Activated CD8-positive, alpha-beta memory T cell treated with anti-CD3 and anti-CD28 coated beads, Interleukin-2, amount 50 U/mL, for 48 hours (primary cell): ENCODE results near the gene ZHX3.

Experiments
- DNase-seq: peaks from one replicate; pipeline ENCODE4 v3.0.0-alpha.2; 2020

Gene ZHX3

GRCh38 chr20:41355192-41355591 is 37.7 kb upstream of the ZHX3 start:
- no peak for DNase-seq

DNA sequence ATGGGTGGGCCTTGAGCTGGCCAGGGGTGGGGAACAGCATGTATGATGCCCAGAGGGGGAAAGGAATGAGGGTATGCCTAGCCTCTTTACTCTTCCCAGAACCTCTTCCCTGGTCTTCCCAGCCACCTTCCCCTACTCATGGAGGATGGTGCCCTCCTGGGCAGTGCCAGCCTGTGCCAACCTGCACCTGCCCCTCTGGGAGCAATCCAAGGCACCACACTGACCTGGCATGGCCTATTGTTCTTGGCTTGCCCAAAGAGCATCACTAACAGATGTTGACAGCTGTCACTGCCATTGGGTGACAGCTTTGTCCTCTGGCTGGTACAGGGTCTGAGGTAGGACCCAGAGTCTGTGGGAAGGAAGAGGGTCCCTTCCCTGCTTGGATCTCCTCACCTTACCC is 36.0 kb upstream of the ZHX3 start:
- no peak for DNase-seq

- no peak for DNase-seq
Measured at GRCh38 chr20:41352666-41353065, 35.1 kb upstream of the ZHX3 start.

DNA sequence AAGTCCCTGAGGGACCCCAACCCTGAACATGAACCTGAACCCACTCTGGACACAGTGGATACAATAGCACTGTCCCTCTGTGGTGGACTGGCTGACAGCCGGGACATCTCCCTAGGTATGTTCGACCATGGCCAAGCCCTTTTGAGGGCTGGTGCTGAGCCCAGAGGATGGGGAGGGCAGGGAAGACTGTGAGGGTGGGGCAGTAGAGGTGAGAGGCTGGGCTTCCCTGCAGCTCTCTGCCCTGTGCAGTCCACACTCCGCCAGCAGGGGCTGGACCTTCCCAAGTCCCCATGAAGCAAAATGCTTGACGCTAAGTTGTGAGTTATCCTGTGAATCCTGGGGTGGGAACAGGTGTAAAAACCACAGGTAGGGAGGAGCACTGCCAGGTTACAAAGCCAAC is 34.6 kb upstream of the ZHX3 start:
- DNase-seq = no peak

DNA sequence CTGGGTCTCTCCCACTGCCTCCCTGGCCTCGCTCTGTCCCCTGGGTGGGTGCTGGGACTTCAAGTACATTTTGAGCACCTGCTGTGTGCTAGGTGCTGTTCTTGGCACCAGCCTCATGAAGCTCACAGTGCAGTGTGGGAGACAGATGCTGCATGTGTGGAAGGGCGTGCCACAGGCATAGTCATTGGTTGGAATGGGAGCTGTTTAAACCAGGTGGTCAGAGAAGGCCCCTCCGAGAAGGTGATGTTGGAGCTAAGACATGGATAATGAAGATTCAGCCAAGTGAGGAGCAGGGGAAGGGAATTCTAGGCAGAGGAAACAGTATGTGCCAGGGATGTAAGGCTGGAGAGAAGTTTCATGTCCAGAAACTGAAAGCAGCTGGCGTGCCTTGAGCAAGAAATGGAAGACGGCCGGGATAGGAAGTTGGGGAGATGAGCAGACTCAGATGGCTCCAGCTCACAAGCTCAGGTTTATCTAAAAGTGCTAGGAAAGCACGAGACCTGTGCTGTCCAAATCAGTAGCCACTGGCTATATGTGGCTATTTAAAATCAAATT is 33.0 kb upstream of the ZHX3 start:
- no peak for DNase-seq

DNA sequence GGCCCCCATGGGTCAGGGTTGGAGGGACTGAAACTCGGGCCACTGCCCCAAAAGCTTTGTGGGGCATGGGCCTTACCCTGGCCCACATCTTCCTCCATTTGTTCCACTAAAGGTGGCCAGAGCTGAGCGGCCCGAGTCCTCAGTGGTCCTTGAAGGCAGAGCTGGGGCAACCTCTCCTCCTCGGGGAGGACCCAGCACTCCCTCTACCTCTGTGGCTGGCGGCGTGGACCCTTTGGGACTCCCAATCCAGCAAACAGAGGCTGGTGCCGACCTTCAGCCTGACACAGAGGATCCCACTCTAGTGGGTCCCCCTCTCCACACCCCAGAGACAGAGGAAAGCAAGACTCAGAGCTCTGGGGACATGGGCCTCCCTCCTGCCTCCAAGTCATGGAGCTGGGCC is 32.4 kb upstream of the ZHX3 start:
- DNase-seq = no peak

GRCh38 chr20:41349266-41349665 is 31.7 kb upstream of the ZHX3 start:
- DNase-seq = no peak

DNA sequence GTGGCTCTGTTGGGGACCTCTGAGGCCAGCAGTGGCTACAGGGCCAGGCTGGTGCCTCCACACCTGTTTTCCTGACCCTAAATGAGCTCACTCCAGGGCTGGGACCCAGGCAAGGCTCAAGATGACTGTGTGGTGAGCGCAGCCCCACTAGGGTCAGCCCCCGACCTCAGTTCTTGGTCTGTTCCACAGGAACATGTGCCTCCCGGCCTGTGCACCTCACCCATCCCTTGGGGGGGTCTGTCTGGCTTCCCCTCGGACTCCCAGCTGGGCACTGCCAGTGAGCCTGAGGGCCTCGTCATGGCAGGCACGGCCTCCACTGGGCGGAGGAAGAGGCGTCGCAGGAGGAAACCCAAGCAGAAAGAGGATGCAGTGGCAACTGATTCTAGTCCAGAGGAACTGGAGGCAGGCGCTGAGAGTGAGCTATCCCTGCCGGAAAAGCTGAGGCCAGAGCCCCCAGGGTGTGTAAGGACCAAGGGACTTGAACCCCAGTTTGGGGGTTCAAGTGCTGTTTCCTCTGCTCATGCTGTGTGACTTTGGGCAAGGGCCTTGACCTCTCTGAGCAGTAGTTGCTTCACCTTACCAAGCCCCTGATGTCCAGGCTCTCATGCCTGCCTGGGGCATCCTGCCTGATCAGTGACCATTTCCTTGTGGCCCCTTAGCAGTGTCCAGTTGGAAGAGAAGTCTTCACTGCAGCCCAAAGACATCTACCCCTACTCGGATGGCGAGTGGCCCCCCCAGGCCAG is 31.1 kb upstream of the ZHX3 start:
- DNase-seq = no peak

DNA sequence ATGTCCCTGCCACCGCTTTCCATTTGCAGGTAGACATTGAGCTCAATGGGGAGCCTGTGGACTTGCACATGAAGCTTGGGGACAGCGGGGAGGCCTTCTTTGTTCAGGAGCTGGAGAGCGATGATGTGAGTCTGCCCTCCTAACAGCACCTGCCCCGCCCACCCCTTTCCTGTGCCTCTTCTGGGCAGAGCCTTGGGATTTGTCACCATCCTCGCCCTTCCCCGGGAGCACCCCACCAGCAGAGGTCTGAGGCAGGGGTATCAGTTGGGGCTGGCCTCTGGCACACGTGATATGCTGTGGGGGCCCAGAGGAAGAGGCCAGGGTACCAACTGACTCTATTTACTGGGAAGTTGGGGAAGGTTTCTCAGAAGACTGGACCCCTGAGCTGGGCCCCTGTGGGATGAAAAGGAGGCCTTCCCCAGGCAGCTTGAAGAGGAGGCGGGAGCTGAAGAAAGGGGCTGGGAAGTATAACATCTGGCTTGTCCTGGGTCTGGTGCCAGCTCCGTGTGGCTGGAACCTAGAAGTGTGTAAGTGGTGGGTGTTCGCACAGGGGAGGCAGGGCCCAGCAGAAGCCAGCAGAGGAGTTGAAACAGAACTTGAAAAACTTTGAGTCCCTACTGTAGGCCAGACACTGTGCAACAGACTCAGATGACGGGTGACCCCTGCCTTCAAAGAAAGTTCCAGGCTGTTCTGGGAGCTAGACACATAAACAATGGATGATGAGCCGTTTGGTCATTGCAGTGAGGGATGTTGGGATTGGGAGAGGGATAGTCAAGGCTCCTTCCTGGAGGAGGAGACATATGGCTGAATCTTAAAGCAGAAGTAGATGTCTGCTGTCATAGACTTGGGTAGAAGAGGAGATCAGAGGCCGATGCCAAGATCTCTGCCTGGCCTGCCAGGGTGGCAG is 30.2 kb upstream of the ZHX3 start:
- DNase-seq = no peak

DNA sequence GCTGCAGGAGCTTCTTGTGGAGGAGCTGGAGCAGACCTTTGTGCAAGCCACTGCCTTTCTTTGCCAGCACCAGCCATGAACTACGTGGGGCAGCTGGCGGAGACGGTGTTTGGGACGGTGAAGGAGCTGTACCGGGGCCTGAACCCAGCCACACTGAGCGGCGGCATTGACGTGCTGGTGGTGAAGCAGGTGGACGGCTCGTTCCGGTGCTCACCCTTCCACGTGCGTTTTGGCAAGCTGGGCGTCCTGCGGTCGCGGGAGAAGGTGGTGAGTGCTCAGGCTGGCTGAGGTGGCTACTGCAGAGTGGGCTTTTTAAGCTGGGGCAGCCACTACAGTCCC is 28.2 kb upstream of the ZHX3 start:
- DNase-seq = no peak

GRCh38 chr20:41344938-41345728 is 27.6 kb upstream of the ZHX3 start:
- no peak for DNase-seq

- DNase-seq = no peak
Measured at GRCh38 chr20:41344477-41344876, 26.9 kb upstream of the ZHX3 start.

DNA sequence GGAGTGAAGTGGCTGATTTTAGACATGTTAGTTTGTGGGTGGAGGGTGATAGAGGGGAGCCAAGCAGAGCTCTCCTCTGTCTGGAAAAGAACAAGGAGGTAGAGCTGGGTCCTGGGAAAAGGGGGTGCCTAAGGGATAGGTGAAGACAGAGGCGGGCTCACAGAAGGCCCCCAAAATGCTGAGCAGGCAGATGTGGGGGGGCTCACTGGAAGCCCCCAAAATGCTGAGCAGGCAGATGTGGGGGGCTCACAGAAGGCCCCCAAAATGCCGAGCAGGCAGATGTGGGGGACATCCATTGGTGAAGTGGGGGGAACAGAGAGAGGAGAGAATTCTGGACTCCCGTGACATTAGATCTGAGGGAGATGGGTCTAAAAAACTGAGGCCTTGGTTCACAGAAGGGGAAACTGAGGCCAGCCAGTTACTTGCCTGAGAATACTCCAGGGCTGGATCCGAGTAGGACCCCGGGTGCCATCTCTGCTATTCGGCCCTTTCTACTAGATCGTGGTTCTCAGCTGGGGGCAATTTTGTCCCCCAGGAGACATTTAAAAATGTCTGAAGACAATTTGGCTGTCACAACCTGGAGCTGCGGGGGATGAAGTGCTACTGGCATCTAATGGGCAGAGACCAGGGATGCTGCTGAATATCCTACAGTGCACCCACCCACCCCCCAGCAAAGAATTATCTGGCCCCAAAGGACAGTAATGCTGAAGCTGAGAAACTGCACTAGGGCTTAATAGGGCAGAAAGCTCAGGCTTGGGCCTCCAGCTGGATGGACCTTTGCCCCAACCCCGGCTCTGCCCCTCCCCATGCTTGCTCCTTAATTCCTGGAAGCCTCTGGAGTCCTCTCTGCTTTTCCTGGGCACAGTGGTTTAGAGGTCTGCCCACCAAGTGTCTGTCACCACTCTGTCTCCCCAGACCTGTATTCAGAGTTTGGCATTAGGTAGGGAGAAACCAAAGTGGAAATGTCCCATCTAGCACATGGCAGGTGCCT is 25.2 kb upstream of the ZHX3 start:
- no peak for DNase-seq

GRCh38 chr20:41340327-41341055 is 23.0 kb upstream of the ZHX3 start, which contains the start of gene LPIN3:
Gene LPIN3, plus strand, starts transcription at chr20:41340821. Its CDS starts 4,983 bp downstream, at chr20:41345804.
- DNase-seq = peak; percentile 81

DNA sequence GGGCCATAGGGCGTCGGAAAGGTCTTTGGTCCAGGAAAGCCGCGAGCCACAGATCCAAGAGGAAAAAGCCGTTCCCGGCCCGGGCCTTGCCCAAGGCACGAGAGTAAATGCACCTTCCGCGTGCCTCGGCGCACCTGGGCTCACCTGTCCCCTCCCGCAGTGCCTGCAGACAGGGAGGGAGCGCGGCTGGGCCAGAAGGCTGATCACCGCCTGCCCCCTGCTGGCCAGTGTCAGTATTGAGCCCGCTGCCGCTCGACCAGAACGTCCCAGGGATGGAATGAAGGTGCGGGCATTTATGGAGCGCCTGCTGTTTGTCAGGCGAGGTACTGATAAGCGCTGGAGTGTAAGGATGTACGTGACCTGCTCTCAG is 22.4 kb upstream of the ZHX3 start:
- peak; percentile 97 for DNase-seq

DNA sequence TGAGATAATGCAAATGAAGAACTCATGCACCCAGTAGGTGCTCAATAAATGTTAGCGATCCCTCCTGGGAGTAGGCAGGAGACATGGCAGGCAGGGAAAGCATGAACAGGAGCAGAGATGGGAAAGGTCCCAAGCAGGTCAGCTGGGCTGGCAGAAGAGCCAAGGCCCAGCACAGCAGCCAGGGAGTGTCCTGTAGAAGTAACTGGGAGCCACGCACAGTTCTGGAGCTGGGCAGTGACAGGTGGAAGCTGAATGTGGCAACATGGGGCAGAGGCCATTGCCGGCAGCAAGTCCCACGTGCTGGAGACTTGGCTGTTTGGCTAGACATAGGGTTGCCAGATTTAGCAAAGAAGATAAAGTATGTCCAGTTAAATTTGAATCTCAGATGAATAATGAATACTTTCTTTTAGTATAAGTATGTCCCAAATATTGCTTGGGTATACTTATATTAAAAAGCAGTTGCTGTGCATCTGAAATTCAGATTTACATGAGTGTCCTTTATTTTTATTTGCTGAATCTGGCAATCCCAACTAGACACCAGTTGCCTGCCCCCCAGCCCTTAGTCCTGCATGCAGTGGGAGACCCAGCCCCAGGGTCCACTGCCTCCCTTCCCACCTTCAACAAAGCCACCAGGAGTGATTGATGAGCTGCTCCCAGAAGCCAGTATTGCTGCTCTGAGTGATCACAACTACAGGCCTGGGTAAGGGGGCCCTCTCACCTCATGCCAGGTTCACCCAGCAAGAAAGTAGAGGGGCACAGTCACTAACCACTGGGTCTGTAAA is 19.4 kb upstream of the ZHX3 start:
- no peak for DNase-seq

- DNase-seq = no peak
Measured at GRCh38 chr20:41335591-41335990, 18.1 kb upstream of the ZHX3 start.

GRCh38 chr20:41334443-41335421 is 17.2 kb upstream of the ZHX3 start:
- no peak for DNase-seq

- no peak for DNase-seq
Measured at GRCh38 chr20:41334036-41334435, 16.5 kb upstream of the ZHX3 start.
